GM12864 (cell line): Measurements from ENCODE around the gene PGAM4.

Source experiments
- DNase-seq: peaks from one replicate; pipeline ENCODE4 v3.0.0-alpha.2; 2011; ENCODE audit warnings: low read depth
- H3K4me3 ChIP-seq: 2 replicates; pipeline ENCODE4 v1.5.1; 2011; ENCODE audit warnings: mild to moderate bottlenecking, low read depth, low read length, control low read depth
- CTCF ChIP-seq: IDR thresholded peaks from 2 replicates; pipeline ENCODE4 v1.5.1; 2011; ENCODE audit warnings: low read depth, mild to moderate bottlenecking, moderate library complexity, low read length, control low read depth, inconsistent platforms; ENCODE audit errors: missing control alignments

The PGAM4 gene

DNA sequence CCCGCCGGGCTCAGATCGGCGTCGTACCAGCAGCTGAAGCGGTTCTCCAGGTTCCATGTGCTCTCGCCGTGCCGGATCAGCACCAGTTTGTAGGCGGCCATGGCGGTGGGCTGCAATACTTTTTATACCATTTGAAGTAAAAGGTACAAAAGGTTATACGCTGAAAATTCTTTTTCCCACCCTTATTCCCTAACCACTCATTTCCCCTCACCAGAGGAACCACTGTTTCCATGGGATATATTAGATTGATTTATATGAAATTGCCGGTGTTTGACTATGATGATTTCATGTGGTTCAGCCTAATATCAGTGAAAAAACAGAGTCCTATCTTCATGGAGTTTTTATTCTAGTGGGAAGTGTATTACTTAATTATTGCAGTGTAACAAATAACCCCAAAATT is at the start of gene PGAM4:
Gene PGAM4 (minus strand): TSS at position 101 of the 400 bp plus-strand sequence. CDS start 0 bp downstream, at position 101.
- TF ChIP-seq CTCF: no peak
- no peak within 1 kb of the TSS for H3K4me3 ChIP-seq
- DNase-seq: no peak

GRCh38 chrX:78011846-78012245 is 42.4 kb upstream of the PGAM4 start:
- DNase-seq: no peak
- TF ChIP-seq CTCF: no peak

DNA sequence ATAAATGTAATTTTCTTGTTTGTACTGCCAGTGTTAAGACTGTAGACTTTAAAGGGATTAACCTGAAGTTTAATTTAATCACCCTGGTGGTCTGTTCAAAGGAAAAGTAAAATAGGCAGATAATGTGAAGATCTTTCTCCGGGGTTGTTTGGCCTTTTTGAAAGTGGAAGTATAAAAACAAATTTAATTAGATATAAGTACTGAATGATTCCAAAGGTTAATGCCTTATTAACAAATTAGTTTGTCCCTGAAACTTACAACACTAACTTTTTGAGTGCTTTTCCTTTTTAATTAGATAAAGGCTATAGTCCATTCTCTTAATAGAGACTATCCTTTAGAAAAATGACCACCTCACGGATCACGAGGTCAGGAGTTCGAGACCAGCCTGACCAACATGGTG is 10.4 kb upstream of the PGAM4 start:
- no peak overlapping the region for H3K4me3 ChIP-seq
- DNase-seq: no peak
- TF ChIP-seq CTCF: no peak

More at GRCh38 chrX:78011846-78012245, 42.4 kb upstream of the PGAM4 start:
- no peak overlapping the region for H3K4me3 ChIP-seq

DNA sequence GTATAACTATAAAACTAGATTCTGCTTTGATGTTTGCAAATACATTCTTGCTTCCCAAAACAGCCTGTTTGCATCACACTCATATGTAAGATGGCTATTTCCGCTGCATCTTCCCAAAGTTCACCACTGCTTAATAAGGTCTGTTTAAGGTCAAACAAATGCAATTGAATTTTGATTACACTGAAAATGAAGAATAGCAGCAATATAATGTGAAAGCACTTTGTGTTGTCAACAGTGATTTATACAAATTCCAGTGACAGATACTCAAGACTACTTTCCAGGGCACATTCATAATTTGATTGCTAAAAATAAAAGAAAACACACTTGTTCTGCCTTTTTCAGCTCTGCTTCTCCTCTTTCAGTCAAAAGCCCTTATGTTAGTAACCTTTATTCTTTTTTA is 8.1 kb upstream of the PGAM4 start:
- H3K4me3 ChIP-seq: no peak overlapping the region
- no peak for TF ChIP-seq CTCF
- DNase-seq: no peak

GRCh38 chrX:77977095-77977494 is 7.7 kb upstream of the PGAM4 start:
- H3K4me3 ChIP-seq: no peak overlapping the region
- TF ChIP-seq CTCF: no peak
- DNase-seq: no peak

DNA sequence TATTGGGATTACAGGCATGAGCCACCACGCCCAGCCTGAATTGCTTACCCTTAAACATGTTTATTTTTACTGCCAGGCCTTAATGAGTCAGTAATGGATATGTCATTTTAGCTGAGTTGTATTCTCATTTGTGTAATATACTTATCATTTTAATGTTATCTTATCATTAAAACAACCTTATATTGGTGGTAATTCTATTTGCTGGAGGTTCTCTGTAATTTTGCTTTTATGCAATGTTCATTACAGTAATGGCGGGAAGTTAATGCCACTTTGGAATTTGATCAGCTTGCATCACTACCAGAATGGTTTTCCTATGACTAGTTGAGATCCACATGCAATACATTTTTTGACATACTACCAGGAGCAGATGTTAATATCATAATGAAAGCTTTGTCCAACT is 6.3 kb upstream of the PGAM4 start:
- DNase-seq: no peak
- no peak overlapping the region for H3K4me3 ChIP-seq
- no peak for TF ChIP-seq CTCF

DNA sequence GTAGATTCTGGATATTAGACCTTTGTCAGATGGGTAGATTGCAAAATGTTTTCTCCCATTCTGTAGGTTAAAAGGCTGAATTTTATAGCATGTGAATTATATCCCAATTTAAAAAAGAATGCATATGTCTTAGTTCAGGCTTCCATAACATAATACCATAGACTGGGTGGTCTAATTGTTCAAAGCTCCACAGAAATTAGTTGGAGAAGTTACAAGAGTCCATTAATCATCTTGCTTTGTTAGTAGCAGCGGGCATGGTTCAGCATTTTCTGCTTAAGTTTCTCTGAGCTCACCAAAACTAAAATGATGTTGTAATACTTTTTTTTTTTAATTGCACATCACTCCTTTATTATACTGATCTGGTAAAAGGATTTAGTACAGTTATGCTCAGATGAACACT is 1.8 kb downstream of the PGAM4 start:
- TF ChIP-seq CTCF: no peak
- DNase-seq: no peak
- no peak overlapping the region for H3K4me3 ChIP-seq
